Lower leg skin (tissue), 3 donors: Measurements from ENCODE around the gene NR2F1.

Source experiments
- POLR2A ChIP-seq, 2 donors: fragments of 450-650 bp; IDR thresholded peaks; one replicate each; pipeline ENCODE4 v1.6.1; 2016 to 2017; ENCODE audit warnings: antibody characterized with exemption in 2 of 2, mild to moderate bottlenecking in 1 of 2, moderate library complexity in 1 of 2
- TF ChIP-seq, protein P1 (sequence below), 3 donors: fragments of 450-650 bp; IDR thresholded peaks; one replicate each; pipeline ENCODE4 v1.5.1; 2016; ENCODE audit warnings: antibody characterized with exemption in 3 of 3, mild to moderate bottlenecking in 3 of 3, moderate library complexity in 2 of 3

DNA sequence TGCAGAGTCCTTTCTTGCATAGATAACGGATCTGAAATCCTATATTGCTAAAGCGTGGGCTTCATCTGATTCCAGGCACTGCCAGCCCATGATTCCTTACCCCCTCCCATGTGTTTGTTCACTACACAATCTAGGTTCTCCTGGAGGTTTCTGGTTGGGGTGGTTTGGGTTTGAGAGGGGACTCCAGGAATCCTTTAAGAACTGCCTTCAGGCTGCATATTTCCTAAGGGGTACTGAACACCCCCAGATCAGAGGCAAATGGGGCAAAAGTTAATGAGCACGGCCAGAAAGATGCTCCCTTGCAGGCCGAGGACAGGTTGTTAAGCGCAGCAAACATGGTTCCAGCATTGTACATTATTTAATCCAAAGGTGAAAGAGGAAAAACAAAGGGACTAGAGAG, 9.9 kb downstream of the NR2F1 start:
- TF ChIP-seq, protein P1, sequence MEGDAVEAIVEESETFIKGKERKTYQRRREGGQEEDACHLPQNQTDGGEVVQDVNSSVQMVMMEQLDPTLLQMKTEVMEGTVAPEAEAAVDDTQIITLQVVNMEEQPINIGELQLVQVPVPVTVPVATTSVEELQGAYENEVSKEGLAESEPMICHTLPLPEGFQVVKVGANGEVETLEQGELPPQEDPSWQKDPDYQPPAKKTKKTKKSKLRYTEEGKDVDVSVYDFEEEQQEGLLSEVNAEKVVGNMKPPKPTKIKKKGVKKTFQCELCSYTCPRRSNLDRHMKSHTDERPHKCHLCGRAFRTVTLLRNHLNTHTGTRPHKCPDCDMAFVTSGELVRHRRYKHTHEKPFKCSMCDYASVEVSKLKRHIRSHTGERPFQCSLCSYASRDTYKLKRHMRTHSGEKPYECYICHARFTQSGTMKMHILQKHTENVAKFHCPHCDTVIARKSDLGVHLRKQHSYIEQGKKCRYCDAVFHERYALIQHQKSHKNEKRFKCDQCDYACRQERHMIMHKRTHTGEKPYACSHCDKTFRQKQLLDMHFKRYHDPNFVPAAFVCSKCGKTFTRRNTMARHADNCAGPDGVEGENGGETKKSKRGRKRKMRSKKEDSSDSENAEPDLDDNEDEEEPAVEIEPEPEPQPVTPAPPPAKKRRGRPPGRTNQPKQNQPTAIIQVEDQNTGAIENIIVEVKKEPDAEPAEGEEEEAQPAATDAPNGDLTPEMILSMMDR (IDR thresholded peaks at IDR 0.05) = no peak
- no peak for TF ChIP-seq POLR2A (IDR thresholded peaks at IDR 0.05)
